ENCODE measurements around the gene GPC6. TPM values are rescaled to one million over a fixed set of nuclear protein-coding genes. Genes with fewer than 3 reads are reported as not detected.

Gene GPC6
- total RNA-seq, 3 donors from 2014 or later (not counting 1 experiment from before 2014, with no cell fraction given) = not detected

DNA sequence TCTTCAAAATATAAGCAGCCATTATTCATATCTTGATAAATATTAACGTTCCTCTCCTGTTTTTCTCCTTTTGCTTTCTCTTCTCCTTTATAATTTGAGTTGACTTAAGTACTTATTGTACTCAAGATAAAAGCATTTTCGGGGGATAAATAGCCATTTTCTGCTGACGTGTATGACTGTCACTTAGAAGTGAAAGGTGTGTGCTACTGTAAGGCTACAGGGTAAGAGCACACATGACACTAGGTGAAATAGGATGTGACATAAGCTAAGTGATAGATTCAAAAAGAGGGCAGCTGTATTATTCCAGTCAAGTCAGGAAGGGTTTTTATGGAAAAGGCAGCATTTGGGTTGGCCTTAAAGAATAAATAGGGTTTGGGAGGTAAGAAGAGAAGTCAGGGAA is 128.5 kb downstream of the GPC6 start:
- Histone ChIP-seq H3K4me1 (ENCODE audit: control insufficient read depth, insufficient read depth, low read length) (no peaks in the 10 kb centered on the region), H3K36me3 (ENCODE audit: control insufficient read depth, insufficient read depth, low read length) (no peaks in the 10 kb centered on the region), H3K4me3 (ENCODE audit: low read length) (no peak overlapping the region), H3K27ac (ENCODE audit: low read length) (no peak overlapping the region), H3K9me3 (ENCODE audit: control insufficient read depth, insufficient read depth, low read length) (no peaks in the 10 kb centered on the region), H3K27me3 (ENCODE audit: control insufficient read depth, insufficient read depth, low read length) (no peaks in the 10 kb centered on the region)
- no peak for TF ChIP-seq CTCF (IDR thresholded peaks at IDR 0.05)
- intact Hi-C loops (cut with micrococcal nuclease) = no loop called here
- no peak overlapping the region for H3K27ac Mint-ChIP-seq
- H3K4me1 Mint-ChIP-seq = no peaks in the 10 kb centered on the region
- peaks cover 12 to 16% of the 10 kb centered on the region in 2 donors for H3K9me3 Mint-ChIP-seq
- no peak overlapping the region for H3K4me3 Mint-ChIP-seq
- ATAC-seq (no peak), DNase-seq (no peak)
- 69% methylated on average over 2 of the region's 3 CpGs for WGBS (ENCODE audit: insufficient coverage)
- no peaks in the 10 kb centered on the region for H3K27me3 Mint-ChIP-seq (ENCODE audit: low read depth in 2 of 2)
- H3K36me3 Mint-ChIP-seq = no peaks in the 10 kb centered on the region

DNA sequence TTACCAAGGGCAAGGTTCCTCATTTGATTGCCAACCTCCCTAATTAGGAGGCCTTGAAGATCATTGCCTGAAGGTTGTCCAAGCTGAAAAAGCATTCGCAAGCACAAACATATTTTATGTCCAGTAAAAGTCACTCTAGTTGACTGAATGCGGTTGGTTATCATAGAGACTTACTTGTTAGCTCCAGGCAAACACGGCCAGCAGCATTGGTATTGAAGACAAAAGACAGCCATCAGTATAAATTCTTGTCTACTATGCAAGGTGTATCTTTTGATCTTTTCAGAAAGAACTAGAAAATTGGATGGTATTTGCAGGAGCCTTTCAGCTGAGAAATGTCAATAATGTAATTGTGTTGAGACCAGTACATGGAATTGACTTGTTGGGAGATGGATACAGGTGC is 129.9 kb downstream of the GPC6 start:
- DNase-seq (no peak), ATAC-seq (no peak)
- Mint-ChIP-seq H3K27me3 (ENCODE audit: low read depth in 2 of 2) (no peaks in the 10 kb centered on the region), H3K4me3 (no peak overlapping the region), H3K36me3 (no peaks in the 10 kb centered on the region), H3K27ac (no peak overlapping the region), H3K9me3 (peaks cover 8 to 13% of the 10 kb centered on the region in 2 donors), H3K4me1 (no peaks in the 10 kb centered on the region)
- intact Hi-C loops (cut with micrococcal nuclease) = no loop called here
- H3K9me3 ChIP-seq (ENCODE audit: control insufficient read depth, insufficient read depth, low read length) = no peaks in the 10 kb centered on the region
- no peak overlapping the region for H3K27ac ChIP-seq (ENCODE audit: low read length)
- no peaks in the 10 kb centered on the region for H3K36me3 ChIP-seq (ENCODE audit: control insufficient read depth, insufficient read depth, low read length)
- no peaks in the 10 kb centered on the region for H3K27me3 ChIP-seq (ENCODE audit: control insufficient read depth, insufficient read depth, low read length)
- WGBS (ENCODE audit: insufficient coverage) = 88% methylated on average over 3 of the region's 3 CpGs
- TF ChIP-seq CTCF (IDR thresholded peaks at IDR 0.05) = no peak
- no peaks in the 10 kb centered on the region for H3K4me1 ChIP-seq (ENCODE audit: control insufficient read depth, insufficient read depth, low read length)
- H3K4me3 ChIP-seq (ENCODE audit: low read length) = no peak overlapping the region

GRCh38 chr13:93360021-93360420 is 133.4 kb downstream of the GPC6 start:
- H3K27ac Mint-ChIP-seq = no peak overlapping the region
- no peak for DNase-seq
- H3K36me3 Mint-ChIP-seq = no peaks in the 10 kb centered on the region
- Histone ChIP-seq H3K4me1 (ENCODE audit: control insufficient read depth, insufficient read depth, low read length) (no peaks in the 10 kb centered on the region), H3K27me3 (ENCODE audit: control insufficient read depth, insufficient read depth, low read length) (no peaks in the 10 kb centered on the region), H3K36me3 (ENCODE audit: control insufficient read depth, insufficient read depth, low read length) (no peaks in the 10 kb centered on the region), H3K9me3 (ENCODE audit: control insufficient read depth, insufficient read depth, low read length) (no peaks in the 10 kb centered on the region), H3K27ac (ENCODE audit: low read length) (no peak overlapping the region), H3K4me3 (ENCODE audit: low read length) (no peak overlapping the region)
- no peak overlapping the region for H3K4me3 Mint-ChIP-seq
- no peak for ATAC-seq
- no peak for TF ChIP-seq CTCF (IDR thresholded peaks at IDR 0.05)
- H3K4me1 Mint-ChIP-seq = no peaks in the 10 kb centered on the region
- intact Hi-C loops (cut with micrococcal nuclease) = no loop called here
- no peaks in the 10 kb centered on the region for H3K27me3 Mint-ChIP-seq (ENCODE audit: low read depth in 2 of 2)
- 88% methylated on average over 4 of the region's 4 CpGs for WGBS (ENCODE audit: insufficient coverage)
- H3K9me3 Mint-ChIP-seq = peaks cover 14% of the 10 kb centered on the region in 2 donors

DNA sequence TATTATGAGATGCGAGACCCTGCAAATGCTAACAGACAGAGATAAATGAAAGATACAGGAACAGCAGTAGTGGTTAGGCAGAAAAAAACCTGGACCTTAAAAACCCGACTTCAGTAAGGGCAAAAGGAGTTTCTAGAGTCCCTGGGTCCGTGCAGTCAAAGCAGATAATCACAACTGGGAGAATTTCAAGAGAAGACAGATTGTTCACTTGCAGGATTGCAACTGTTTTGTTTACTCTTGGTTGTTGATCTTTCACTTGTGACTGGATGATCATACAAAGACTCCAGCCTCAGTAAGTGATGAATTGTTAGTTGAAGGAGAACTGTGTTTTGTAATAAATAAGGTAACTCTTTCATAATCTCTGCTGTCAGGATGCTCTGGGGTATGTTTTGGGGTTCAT is 135.1 kb downstream of the GPC6 start:
- Histone ChIP-seq H3K9me3 (ENCODE audit: control insufficient read depth, insufficient read depth, low read length) (no peaks in the 10 kb centered on the region), H3K4me1 (ENCODE audit: control insufficient read depth, insufficient read depth, low read length) (no peaks in the 10 kb centered on the region), H3K36me3 (ENCODE audit: control insufficient read depth, insufficient read depth, low read length) (no peaks in the 10 kb centered on the region), H3K27me3 (ENCODE audit: control insufficient read depth, insufficient read depth, low read length) (no peaks in the 10 kb centered on the region), H3K27ac (ENCODE audit: low read length) (no peak overlapping the region), H3K4me3 (ENCODE audit: low read length) (no peak overlapping the region)
- no peak for ATAC-seq
- H3K36me3 Mint-ChIP-seq = no peaks in the 10 kb centered on the region
- no peak overlapping the region for H3K4me3 Mint-ChIP-seq
- no peak for DNase-seq
- TF ChIP-seq CTCF (IDR thresholded peaks at IDR 0.05) = no peak
- no peaks in the 10 kb centered on the region for H3K4me1 Mint-ChIP-seq
- intact Hi-C loops (cut with micrococcal nuclease) = no loop called here
- H3K9me3 Mint-ChIP-seq = peaks cover 6 to 9% of the 10 kb centered on the region in 2 donors
- 31% methylated on average over 3 of the region's 3 CpGs for WGBS (ENCODE audit: insufficient coverage)
- no peaks in the 10 kb centered on the region for H3K27me3 Mint-ChIP-seq (ENCODE audit: low read depth in 2 of 2)
- no peak overlapping the region for H3K27ac Mint-ChIP-seq

Data from natural killer cell (primary cell).